WTC11 (cell line): ENCODE data around the gene TMEFF1. TPM values are rescaled to one million over a fixed set of nuclear protein-coding genes. Genes with fewer than 3 reads are reported as not detected.

Experiments used
- ATAC-seq: fragments of 200-7000 bp; cut with Tn5 transposase; 2 replicates; pipeline ENCODE4 v1.10.0; 2021; ENCODE audit warnings: mild to moderate bottlenecking, moderate library complexity
- CTCF ChIA-PET: fragments of 300-600 bp; sonication (Branson Sonifier 250); formaldehyde crosslinking; loops from one replicate; lab custom pipeline; 2021; ENCODE audit warnings: antibody characterized with exemption; lab: Charles Lee
- POLR2A ChIA-PET: fragments of 350-600 bp; sonication (Branson Sonifier 250); formaldehyde crosslinking; loops from one replicate; lab custom pipeline; 2021; ENCODE audit warnings: antibody characterized with exemption; lab: Charles Lee
- DNase-seq: peaks from one replicate; pipeline ENCODE4 v3.0.0; 2021; ENCODE audit warnings: low spot score
- H3K27ac Mint-ChIP-seq: 2 replicates; pipeline ENCODE4 v1.8.0; 2021; ENCODE audit warnings: mixed read lengths
- H3K27me3 Mint-ChIP-seq: 2 replicates; pipeline ENCODE4 v1.8.0; 2021; ENCODE audit warnings: low read depth, mild to moderate bottlenecking, moderate library complexity, mixed read lengths
- H3K36me3 Mint-ChIP-seq: 2 replicates; pipeline ENCODE4 v1.8.0; 2021; ENCODE audit warnings: mixed read lengths
- H3K4me1 Mint-ChIP-seq: 2 replicates; pipeline ENCODE4 v1.8.0; 2022; ENCODE audit warnings: mixed read lengths
- H3K4me3 Mint-ChIP-seq: 2 replicates; pipeline ENCODE4 v1.8.0; 2021; ENCODE audit warnings: mild to moderate bottlenecking, moderate library complexity, mixed read lengths
- H3K9me3 Mint-ChIP-seq: 2 replicates; pipeline ENCODE4 v1.8.0; 2021; ENCODE audit warnings: mixed read lengths
- CBFB ChIP-seq: sonication (generic); formaldehyde crosslinking; IDR thresholded peaks from 2 replicates; pipeline ENCODE4 v1.8.1; 2022; ENCODE audit warnings: mild to moderate bottlenecking, low read depth, missing genetic modification reagents
- E2F5 ChIP-seq: sonication (generic); formaldehyde crosslinking; IDR thresholded peaks from 2 replicates; pipeline ENCODE4 v1.8.1; 2022; ENCODE audit warnings: mild to moderate bottlenecking, moderate library complexity, missing genetic modification reagents
- ELF4 ChIP-seq: sonication (generic); formaldehyde crosslinking; IDR thresholded peaks from 2 replicates; pipeline ENCODE4 v1.8.1; 2022; ENCODE audit warnings: low read depth, mild to moderate bottlenecking, moderate library complexity, missing genetic modification reagents
- ETV6 ChIP-seq: sonication (generic); formaldehyde crosslinking; IDR thresholded peaks from 2 replicates; pipeline ENCODE4 v1.8.1; 2022; ENCODE audit warnings: mild to moderate bottlenecking, missing genetic modification reagents
- FOXK1 ChIP-seq: sonication (generic); formaldehyde crosslinking; IDR thresholded peaks from 2 replicates; pipeline ENCODE4 v1.8.0; 2022; ENCODE audit warnings: mild to moderate bottlenecking, moderate library complexity, missing genetic modification reagents
- FOXP1 ChIP-seq: sonication (generic); formaldehyde crosslinking; IDR thresholded peaks from 2 replicates; pipeline ENCODE4 v1.8.0; 2022; ENCODE audit warnings: missing genetic modification reagents, mild to moderate bottlenecking, moderate library complexity, borderline replicate concordance
- FOXP4 ChIP-seq: sonication (generic); formaldehyde crosslinking; IDR thresholded peaks from 2 replicates; pipeline ENCODE4 v1.8.0; 2022; ENCODE audit warnings: mild to moderate bottlenecking, missing genetic modification reagents
- GABPB1 ChIP-seq: sonication (generic); formaldehyde crosslinking; IDR thresholded peaks from 2 replicates; pipeline ENCODE4 v1.8.1; 2023; ENCODE audit warnings: mild to moderate bottlenecking, missing genetic modification reagents
- MAX ChIP-seq: sonication (generic); formaldehyde crosslinking; IDR thresholded peaks from 2 replicates; pipeline ENCODE4 v1.8.0; 2022; ENCODE audit warnings: mild to moderate bottlenecking, missing genetic modification reagents
- MXD4 ChIP-seq: fragments of 250-450 bp; sonication (Bioruptor Pico); IDR thresholded peaks from 2 replicates; pipeline ENCODE4 v1.8.0; 2021; ENCODE audit warnings: mild to moderate bottlenecking, moderate library complexity, borderline replicate concordance
- MYBL2 ChIP-seq: sonication (generic); formaldehyde crosslinking; IDR thresholded peaks from 2 replicates; pipeline ENCODE4 v1.8.1; 2023; ENCODE audit warnings: mild to moderate bottlenecking, moderate library complexity, missing genetic modification reagents
- NFYB ChIP-seq: sonication (generic); formaldehyde crosslinking; conservative IDR thresholded peaks from 2 replicates; pipeline ENCODE4 v1.8.0; 2022; ENCODE audit warnings: low read depth, missing genetic modification reagents
- SMAD3 ChIP-seq: sonication (generic); formaldehyde crosslinking; IDR thresholded peaks from 2 replicates; pipeline ENCODE4 v1.8.0; 2022; ENCODE audit warnings: missing genetic modification reagents, mild to moderate bottlenecking, borderline replicate concordance
- ZBTB21 ChIP-seq: sonication (generic); formaldehyde crosslinking; IDR thresholded peaks from 2 replicates; pipeline ENCODE4 v1.8.1; 2023; ENCODE audit warnings: mild to moderate bottlenecking, missing genetic modification reagents, borderline replicate concordance
- ZNF138 ChIP-seq: sonication (generic); formaldehyde crosslinking; conservative IDR thresholded peaks from 2 replicates; pipeline ENCODE4 v1.8.1; 2022; ENCODE audit warnings: mild to moderate bottlenecking, moderate library complexity, missing genetic modification reagents
- ZNF232 ChIP-seq: sonication (generic); formaldehyde crosslinking; IDR thresholded peaks from 2 replicates; pipeline ENCODE4 v1.8.0; 2022; ENCODE audit warnings: mild to moderate bottlenecking, missing genetic modification reagents
- ZNF396 ChIP-seq: fragments of 250-450 bp; sonication (Bioruptor Pico); IDR thresholded peaks from 2 replicates; pipeline ENCODE4 v1.8.0; 2021; ENCODE audit warnings: mild to moderate bottlenecking, moderate library complexity, borderline replicate concordance
- total RNA-seq: library from RNA; stranded (reverse); gene quantifications from 3 replicates; pipeline ENCODE4 v1.2.3, GENCODE V29; 2021
- TF ChIP-seq, protein P1 (sequence below): sonication (generic); formaldehyde crosslinking; IDR thresholded peaks from 2 replicates; pipeline ENCODE4 v1.8.1; 2022; ENCODE audit warnings: missing genetic modification reagents, borderline replicate concordance
- TF ChIP-seq, protein P2 (sequence below): sonication (generic); formaldehyde crosslinking; IDR thresholded peaks from 2 replicates; pipeline ENCODE4 v1.8.1; 2023; ENCODE audit warnings: mild to moderate bottlenecking, missing genetic modification reagents, moderate library complexity

Gene TMEFF1
- total RNA-seq, 1 experiment from 2014 or later: 62.7 TPM

- TF ChIP-seq E2F5 (0 out of 2 replicates have a peak, but pooled peaks have one; percentile 56), ETV6 (peak; percentile 56; the same call in 1 of the 2 replicates), ZNF232 (peak; percentile 14; the same call in 1 of the 2 replicates), MAX (CRISPR knock-in tag) (peak; percentile 65), FOXK1 (CRISPR knock-in tag) (0 out of 2 replicates have a peak, but pooled peaks have one; percentile 44), MYBL2 (CRISPR knock-in tag) (peak; percentile 24; the same call in 1 of the 2 replicates), GABPB1 (CRISPR knock-in tag) (peak; percentile 24; the same call in 1 of the 2 replicates), ZBTB21 (CRISPR knock-in tag) (0 out of 2 replicates have a peak, but pooled peaks have one; percentile 64), ZNF396 (no peak)
Observed at GRCh38 chr9:100598641-100599145, 125.7 kb downstream of the TMEFF1 start (continued).

GRCh38 chr9:100600521-100601079 lies 127.7 kb downstream of the TMEFF1 start:
- CTCF ChIA-PET: interaction anchor here (0.6 to 6.2 kb wide), 20 partner anchors 18 to 788 kb away, joined by 3 to 69 read pairs (median 8); no protein-coding TSS in a partner anchor
- H3K27ac Mint-ChIP-seq: no peak overlapping the region
- H3K9me3 Mint-ChIP-seq: no peaks in the 10 kb centered on the region
- TF ChIP-seq SMAD3 (CRISPR knock-in tag) (no peak), ZNF138 (CRISPR knock-in tag) (no peak), FOXP1 (CRISPR knock-in tag) (no peak), NFYB (CRISPR knock-in tag) (no peak), CBFB (CRISPR knock-in tag) (no peak), FOXP4 (CRISPR knock-in tag) (no peak), MXD4 (CRISPR knock-in tag) (no peak), ELF4 (no peak)
- TF ChIP-seq, protein P1, sequence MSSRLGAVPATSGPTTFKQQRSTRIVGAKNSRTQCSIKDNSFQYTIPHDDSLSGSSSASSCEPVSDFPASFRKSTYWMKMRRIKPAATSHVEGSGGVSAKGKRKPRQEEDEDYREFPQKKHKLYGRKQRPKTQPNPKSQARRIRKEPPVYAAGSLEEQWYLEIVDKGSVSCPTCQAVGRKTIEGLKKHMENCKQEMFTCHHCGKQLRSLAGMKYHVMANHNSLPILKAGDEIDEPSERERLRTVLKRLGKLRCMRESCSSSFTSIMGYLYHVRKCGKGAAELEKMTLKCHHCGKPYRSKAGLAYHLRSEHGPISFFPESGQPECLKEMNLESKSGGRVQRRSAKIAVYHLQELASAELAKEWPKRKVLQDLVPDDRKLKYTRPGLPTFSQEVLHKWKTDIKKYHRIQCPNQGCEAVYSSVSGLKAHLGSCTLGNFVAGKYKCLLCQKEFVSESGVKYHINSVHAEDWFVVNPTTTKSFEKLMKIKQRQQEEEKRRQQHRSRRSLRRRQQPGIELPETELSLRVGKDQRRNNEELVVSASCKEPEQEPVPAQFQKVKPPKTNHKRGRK: no peak
- TF ChIP-seq, protein P2, sequence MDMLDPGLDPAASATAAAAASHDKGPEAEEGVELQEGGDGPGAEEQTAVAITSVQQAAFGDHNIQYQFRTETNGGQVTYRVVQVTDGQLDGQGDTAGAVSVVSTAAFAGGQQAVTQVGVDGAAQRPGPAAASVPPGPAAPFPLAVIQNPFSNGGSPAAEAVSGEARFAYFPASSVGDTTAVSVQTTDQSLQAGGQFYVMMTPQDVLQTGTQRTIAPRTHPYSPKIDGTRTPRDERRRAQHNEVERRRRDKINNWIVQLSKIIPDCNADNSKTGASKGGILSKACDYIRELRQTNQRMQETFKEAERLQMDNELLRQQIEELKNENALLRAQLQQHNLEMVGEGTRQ: no peak
- peaks cover 46% of the 10 kb centered on the region for H3K4me1 Mint-ChIP-seq
- ATAC-seq (no peak), DNase-seq (no peak)
- no peak overlapping the region for H3K4me3 Mint-ChIP-seq
- no peaks in the 10 kb centered on the region for H3K36me3 Mint-ChIP-seq
- H3K27me3 Mint-ChIP-seq: no peaks in the 10 kb centered on the region; the same call in 1 of the 2 replicates
- POLR2A ChIA-PET: no interaction called here
